Panc1 (cell line): Measurements from ENCODE around the gene INHA. TPM values are rescaled to one million over a fixed set of nuclear protein-coding genes. Genes with fewer than 3 reads are reported as not detected.

Experiments used
- ATAC-seq: fragments of 200-7000 bp; cut with Tn5 transposase; 2 replicates; pipeline ENCODE4 v1.9.1; 2020; ENCODE audit warnings: mild to moderate bottlenecking, moderate library complexity
- BruUV-seq: library from RNA; stranded (reverse); fragments of 400-500 nt; replicated peaks from 2 replicates; lab custom pipeline; 2021; lab: Mats Ljungman, UMichigan
- CTCF ChIA-PET: fragments of 300-600 bp; sonication (Branson Sonifier 250); formaldehyde crosslinking; loops from one replicate; lab custom pipeline; 2022; ENCODE audit warnings: antibody characterized with exemption; lab: Charles Lee
- POLR2A ChIA-PET: fragments of 300-600 bp; sonication (Branson Sonifier 250); formaldehyde crosslinking; loops from one replicate; lab custom pipeline; 2022; ENCODE audit warnings: antibody characterized with exemption; lab: Charles Lee
- DNase-seq: peaks from one replicate; pipeline ENCODE4 v3.0.0-alpha.2; 2010; ENCODE audit warnings: low read depth, low spot score
- H3K27ac ChIP-seq: 2 replicates; pipeline ENCODE4 v1.5.1; 2011; ENCODE audit warnings: mild to moderate bottlenecking, low read length, inconsistent platforms
- H3K27me3 ChIP-seq: fragments of 200-500 bp; sonication (Bioruptor generic); 2 replicates; pipeline ENCODE4 v1.6.0; 2014; ENCODE audit warnings: low read length, inconsistent platforms; ENCODE audit not compliant: control insufficient read depth, insufficient read depth
- H3K36me3 ChIP-seq: fragments of 200-500 bp; sonication (Bioruptor generic); 2 replicates; pipeline ENCODE4 v1.5.1; 2014; ENCODE audit warnings: inconsistent platforms, mild to moderate bottlenecking, low read length, moderate library complexity; ENCODE audit not compliant: control insufficient read depth, insufficient read depth
- H3K4me1 ChIP-seq: 2 replicates; pipeline ENCODE4 v1.5.1; 2011; ENCODE audit warnings: inconsistent platforms, mild to moderate bottlenecking, low read length, moderate library complexity; ENCODE audit not compliant: control insufficient read depth, insufficient read depth
- H3K4me3 ChIP-seq, 2 experiments: 2 replicates each; pipeline ENCODE4 v1.5.1; 2011 to 2012; ENCODE audit warnings: low read depth in 2 of 2, low read length in 2 of 2, mild to moderate bottlenecking in 2 of 2, inconsistent platforms in 1 of 2, moderate library complexity in 1 of 2
- H3K9me3 ChIP-seq: fragments of 200-500 bp; sonication (Bioruptor generic); 2 replicates; pipeline ENCODE4 v1.5.1; 2014; ENCODE audit warnings: low read depth, mild to moderate bottlenecking, inconsistent platforms, low read length, moderate library complexity; ENCODE audit not compliant: control insufficient read depth, insufficient read depth
- POLR2AphosphoS5 ChIP-seq: IDR thresholded peaks from 2 replicates; pipeline ENCODE4 v1.6.1; 2012; ENCODE audit warnings: mild to moderate bottlenecking, low read depth, low read length, moderate library complexity
- SIN3A ChIP-seq: IDR thresholded peaks from 2 replicates; pipeline ENCODE4 v1.6.1; 2012; ENCODE audit warnings: low read depth, mild to moderate bottlenecking, low read length, moderate library complexity, borderline replicate concordance; ENCODE audit not compliant: insufficient read depth
- TCF7L2 ChIP-seq: IDR thresholded peaks from 2 replicates; pipeline ENCODE4 v1.6.1; 2011; ENCODE audit warnings: mild to moderate bottlenecking, low read depth, low read length, inconsistent platforms
- in situ Hi-C: cut with HindIII; loops from 2 replicates; pipeline ENCODE4 v1.10.0; 2016; ENCODE audit warnings: low sequenced_read_pairs, low pct_unique_long_range_greater_than_20kb
- intact Hi-C: fragments of 100-400 bp; cut with micrococcal nuclease; formaldehyde crosslinking; loops from one replicate; pipeline ENCODE4 v1.10.0; 2022; ENCODE audit not compliant: unreplicated experiment
- total RNA-seq: library from RNA; stranded (reverse); gene quantifications from one replicate; pipeline ENCODE4 v1.2.1, GENCODE V29; 2021; ENCODE audit not compliant: unreplicated experiment
- TF ChIP-seq, protein P1 (sequence below), 2 experiments: IDR thresholded peaks; 2 replicates each; pipeline ENCODE4 v1.6.1; 2011 to 2012; ENCODE audit warnings: low read depth in 2 of 2, control low read depth in 1 of 2, low read length in 1 of 2, mild to moderate bottlenecking in 1 of 2, moderate library complexity in 1 of 2; ENCODE audit not compliant: insufficient read depth in 1 of 2
- TF ChIP-seq, protein P2 (sequence below): fragments of 450-650 bp; IDR thresholded peaks from 2 replicates; pipeline ENCODE4 v1.5.1; 2017; ENCODE audit warnings: mild to moderate bottlenecking

Gene INHA
- total RNA-seq, 1 experiment from 2014 or later = 1.2 TPM

DNA sequence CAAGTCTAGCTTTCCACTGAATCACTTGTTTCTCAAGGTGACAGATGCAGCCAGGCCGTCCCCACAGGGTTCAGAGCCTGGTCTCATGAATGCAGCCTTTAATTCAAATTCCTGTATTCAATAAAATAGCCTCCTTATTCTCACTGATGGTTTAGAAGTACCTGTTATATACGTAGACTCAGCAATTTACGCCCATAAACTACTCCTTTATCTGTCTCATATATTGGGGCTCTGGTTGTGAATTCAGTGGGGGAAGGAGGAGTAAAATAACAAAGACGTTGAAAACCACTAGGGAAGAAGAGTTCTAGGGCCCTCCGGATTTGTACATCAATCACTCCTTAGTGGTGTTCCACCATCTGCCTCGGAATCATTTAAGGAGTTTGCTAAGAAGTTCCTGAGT is 2.5 kb upstream of the INHA start:
- TF ChIP-seq SIN3A = no peak
- TF ChIP-seq, protein P1, sequence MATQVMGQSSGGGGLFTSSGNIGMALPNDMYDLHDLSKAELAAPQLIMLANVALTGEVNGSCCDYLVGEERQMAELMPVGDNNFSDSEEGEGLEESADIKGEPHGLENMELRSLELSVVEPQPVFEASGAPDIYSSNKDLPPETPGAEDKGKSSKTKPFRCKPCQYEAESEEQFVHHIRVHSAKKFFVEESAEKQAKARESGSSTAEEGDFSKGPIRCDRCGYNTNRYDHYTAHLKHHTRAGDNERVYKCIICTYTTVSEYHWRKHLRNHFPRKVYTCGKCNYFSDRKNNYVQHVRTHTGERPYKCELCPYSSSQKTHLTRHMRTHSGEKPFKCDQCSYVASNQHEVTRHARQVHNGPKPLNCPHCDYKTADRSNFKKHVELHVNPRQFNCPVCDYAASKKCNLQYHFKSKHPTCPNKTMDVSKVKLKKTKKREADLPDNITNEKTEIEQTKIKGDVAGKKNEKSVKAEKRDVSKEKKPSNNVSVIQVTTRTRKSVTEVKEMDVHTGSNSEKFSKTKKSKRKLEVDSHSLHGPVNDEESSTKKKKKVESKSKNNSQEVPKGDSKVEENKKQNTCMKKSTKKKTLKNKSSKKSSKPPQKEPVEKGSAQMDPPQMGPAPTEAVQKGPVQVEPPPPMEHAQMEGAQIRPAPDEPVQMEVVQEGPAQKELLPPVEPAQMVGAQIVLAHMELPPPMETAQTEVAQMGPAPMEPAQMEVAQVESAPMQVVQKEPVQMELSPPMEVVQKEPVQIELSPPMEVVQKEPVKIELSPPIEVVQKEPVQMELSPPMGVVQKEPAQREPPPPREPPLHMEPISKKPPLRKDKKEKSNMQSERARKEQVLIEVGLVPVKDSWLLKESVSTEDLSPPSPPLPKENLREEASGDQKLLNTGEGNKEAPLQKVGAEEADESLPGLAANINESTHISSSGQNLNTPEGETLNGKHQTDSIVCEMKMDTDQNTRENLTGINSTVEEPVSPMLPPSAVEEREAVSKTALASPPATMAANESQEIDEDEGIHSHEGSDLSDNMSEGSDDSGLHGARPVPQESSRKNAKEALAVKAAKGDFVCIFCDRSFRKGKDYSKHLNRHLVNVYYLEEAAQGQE (IDR thresholded peaks at IDR 0.05; ENCODE audit: insufficient read depth in 1 of 2, low read depth in 2 of 2, low read length in 1 of 2) = no peak
- TF ChIP-seq TCF7L2 = no peak
- no peak for TF ChIP-seq POLR2AphosphoS5
- TF ChIP-seq, protein P2, sequence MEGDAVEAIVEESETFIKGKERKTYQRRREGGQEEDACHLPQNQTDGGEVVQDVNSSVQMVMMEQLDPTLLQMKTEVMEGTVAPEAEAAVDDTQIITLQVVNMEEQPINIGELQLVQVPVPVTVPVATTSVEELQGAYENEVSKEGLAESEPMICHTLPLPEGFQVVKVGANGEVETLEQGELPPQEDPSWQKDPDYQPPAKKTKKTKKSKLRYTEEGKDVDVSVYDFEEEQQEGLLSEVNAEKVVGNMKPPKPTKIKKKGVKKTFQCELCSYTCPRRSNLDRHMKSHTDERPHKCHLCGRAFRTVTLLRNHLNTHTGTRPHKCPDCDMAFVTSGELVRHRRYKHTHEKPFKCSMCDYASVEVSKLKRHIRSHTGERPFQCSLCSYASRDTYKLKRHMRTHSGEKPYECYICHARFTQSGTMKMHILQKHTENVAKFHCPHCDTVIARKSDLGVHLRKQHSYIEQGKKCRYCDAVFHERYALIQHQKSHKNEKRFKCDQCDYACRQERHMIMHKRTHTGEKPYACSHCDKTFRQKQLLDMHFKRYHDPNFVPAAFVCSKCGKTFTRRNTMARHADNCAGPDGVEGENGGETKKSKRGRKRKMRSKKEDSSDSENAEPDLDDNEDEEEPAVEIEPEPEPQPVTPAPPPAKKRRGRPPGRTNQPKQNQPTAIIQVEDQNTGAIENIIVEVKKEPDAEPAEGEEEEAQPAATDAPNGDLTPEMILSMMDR = no peak
- ChIA-PET CTCF (interaction anchor here (0.5 kb wide), 1 partner anchor 9 kb away, joined by 6 read pairs; no protein-coding TSS in a partner anchor), POLR2A (no interaction called here)
- Histone ChIP-seq H3K27ac (0 out of 2 replicates have a peak overlapping the region, but pooled peaks have one; percentile 23), H3K27me3 (no peaks in the 10 kb centered on the region), H3K4me3 (peak overlapping the region in 1 of 2 experiments; percentile 49; a peak in 3 of 4 replicates), H3K4me1 (peaks cover 16% of the 10 kb centered on the region), H3K36me3 (no peaks in the 10 kb centered on the region), H3K9me3 (no peaks in the 10 kb centered on the region)
- ATAC-seq (no peak), DNase-seq (no peak)
- no TSS peak for BruUV-seq
- intact Hi-C loops (no loop called here), in situ Hi-C loops (no loop called here)

DNA sequence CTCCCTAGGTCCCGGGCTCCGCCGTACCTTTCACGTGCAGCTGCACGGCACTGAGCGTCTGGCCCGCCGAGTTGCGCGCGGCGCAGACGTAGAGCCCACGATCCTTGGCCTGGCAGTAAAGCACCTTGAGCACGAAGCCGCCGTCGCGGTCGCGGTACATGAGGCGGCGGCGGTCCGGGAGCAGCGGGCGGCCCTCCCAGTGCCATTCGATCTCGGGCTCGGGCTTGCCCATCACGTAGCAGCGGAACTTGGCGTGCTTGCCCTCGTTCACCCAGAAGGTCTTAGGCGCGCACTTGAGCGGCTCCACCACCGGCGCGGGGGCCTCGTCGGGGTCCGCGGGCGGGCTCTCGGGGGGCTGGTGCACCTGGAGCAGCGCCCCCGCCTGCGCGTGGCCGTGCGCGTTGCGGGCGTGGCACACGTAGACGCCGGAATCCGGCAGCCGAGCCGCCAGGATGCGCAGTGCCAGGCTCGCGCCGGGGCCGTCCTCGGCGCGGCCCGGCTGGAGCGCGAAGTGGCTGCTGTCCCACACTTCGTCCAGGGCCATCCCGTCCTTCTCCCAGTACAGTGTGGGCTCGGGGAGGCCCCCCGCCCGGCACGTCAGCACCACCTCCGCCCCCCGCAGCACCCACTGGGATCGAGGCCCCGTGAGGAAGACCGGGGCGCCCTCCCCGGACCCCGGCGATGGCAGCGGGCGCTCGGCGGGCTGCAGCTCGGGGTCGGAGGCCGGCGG is 1.8 kb upstream of the INHA start:
- intact Hi-C loops = no loop called here

More for the DNA sequence above, 1.8 kb upstream of the INHA start:
- POLR2A ChIA-PET = interaction anchor here (0.6 kb wide), 1 partner anchor 324 kb away, joined by 8 read pairs; no protein-coding TSS in a partner anchor
- no peaks in the 10 kb centered on the region for H3K36me3 ChIP-seq
- no peaks in the 10 kb centered on the region for H3K9me3 ChIP-seq
- in situ Hi-C loops = no loop called here
- DNase-seq = no peak
- BruUV-seq = no TSS peak
- TF ChIP-seq, protein P2 = no peak
- TF ChIP-seq SIN3A (no peak), TCF7L2 (no peak), POLR2AphosphoS5 (no peak)
- TF ChIP-seq, protein P1 (IDR thresholded peaks at IDR 0.05; ENCODE audit: insufficient read depth in 1 of 2, low read depth in 2 of 2, low read length in 1 of 2) = no peak
- CTCF ChIA-PET = interaction anchor here (1.2 kb wide), 1 partner anchor 10 kb away, joined by 3 read pairs; no protein-coding TSS in a partner anchor
- H3K4me1 ChIP-seq = peaks cover 16% of the 10 kb centered on the region
- H3K4me3 ChIP-seq = peak overlapping the region; percentile 49
- 0 out of 2 replicates have a peak overlapping the region, but pooled peaks have one; percentile 23 for H3K27ac ChIP-seq
- ATAC-seq = peak; percentile 79
- H3K27me3 ChIP-seq = no peaks in the 10 kb centered on the region
